HUES64 (cell line): ENCODE measurements around the gene CMSS1.

Source experiments
- H3K27ac ChIP-seq: 2 replicates; pipeline ENCODE4 v1.7.0; 2013; ENCODE audit warnings: low read depth, low read length, inconsistent platforms
- H3K27me3 ChIP-seq: 2 replicates; pipeline ENCODE4 v1.6.1; 2013; ENCODE audit warnings: mild to moderate bottlenecking, low read length; ENCODE audit not compliant: insufficient read depth
- H3K36me3 ChIP-seq: 2 replicates; pipeline ENCODE4 v1.6.1; 2013; ENCODE audit warnings: mild to moderate bottlenecking, low read length; ENCODE audit not compliant: insufficient read depth
- H3K4me1 ChIP-seq: 2 replicates; pipeline ENCODE4 v1.6.1; 2013; ENCODE audit warnings: mild to moderate bottlenecking, low read length, moderate library complexity; ENCODE audit not compliant: insufficient read depth
- H3K4me3 ChIP-seq: 2 replicates; pipeline ENCODE4 v1.5.1; 2013; ENCODE audit warnings: mild to moderate bottlenecking, low read length, moderate library complexity
- H3K9ac ChIP-seq: 2 replicates; pipeline ENCODE4 v1.6.1; 2013; ENCODE audit warnings: mild to moderate bottlenecking, low read depth, low read length
- H3K9me3 ChIP-seq: 2 replicates; pipeline ENCODE4 v1.6.1; 2013; ENCODE audit warnings: low read depth, low read length; ENCODE audit not compliant: insufficient read depth
- WGBS: fragments of 150-250, 120-280 bp; methylation state at CpG from one replicate; pipeline ENCODE4 v1.1.7; 2013; ENCODE audit warnings: missing lambda C conversion rate; 5-methylcytosine and 5-hydroxymethylcytosine counted together

Gene CMSS1

GRCh38 chr3:99955773-99956562 is 138.3 kb downstream of the CMSS1 start:
- Histone ChIP-seq H3K9me3 (no peaks in the 10 kb centered on the region), H3K4me3 (no peak overlapping the region), H3K36me3 (no peaks in the 10 kb centered on the region), H3K27ac (no peak overlapping the region), H3K4me1 (peaks cover 6% of the 10 kb centered on the region), H3K9ac (no peak overlapping the region), H3K27me3 (no peaks in the 10 kb centered on the region)
- WGBS, result 95% methylated on average over 10 of the region's 10 CpGs

GRCh38 chr3:99957151-99957796 is 139.6 kb downstream of the CMSS1 start:
- no peaks in the 10 kb centered on the region for H3K36me3 ChIP-seq
- WGBS, result 87% methylated on average over 4 of the region's 4 CpGs
- H3K27me3 ChIP-seq, result no peaks in the 10 kb centered on the region
- no peak overlapping the region for H3K9ac ChIP-seq
- H3K4me3 ChIP-seq, result no peak overlapping the region
- H3K27ac ChIP-seq, result no peak overlapping the region
- no peaks in the 10 kb centered on the region for H3K9me3 ChIP-seq
- peaks cover 6% of the 10 kb centered on the region; the same call in 1 of the 2 replicates for H3K4me1 ChIP-seq

GRCh38 chr3:99958222-99958912 is 140.7 kb downstream of the CMSS1 start:
- no peaks in the 10 kb centered on the region for H3K9me3 ChIP-seq
- H3K27ac ChIP-seq, result no peak overlapping the region
- peaks cover 3% of the 10 kb centered on the region; the same call in 1 of the 2 replicates for H3K4me1 ChIP-seq

GRCh38 chr3:99960123-99960878 is 142.6 kb downstream of the CMSS1 start:
- H3K27ac ChIP-seq, result no peak overlapping the region
- H3K9ac ChIP-seq, result no peak overlapping the region
- no peaks in the 10 kb centered on the region for H3K4me1 ChIP-seq
- 76% methylated on average over 5 of the region's 5 CpGs for WGBS
- H3K27me3 ChIP-seq, result no peaks in the 10 kb centered on the region
- H3K9me3 ChIP-seq, result no peaks in the 10 kb centered on the region
- H3K36me3 ChIP-seq, result no peaks in the 10 kb centered on the region
- H3K4me3 ChIP-seq, result no peak overlapping the region

More at GRCh38 chr3:99958222-99958912, 140.7 kb downstream of the CMSS1 start:
- H3K27me3 ChIP-seq, result no peaks in the 10 kb centered on the region
- WGBS, result 99% methylated on average over 3 of the region's 3 CpGs
- no peak overlapping the region for H3K9ac ChIP-seq
- H3K4me3 ChIP-seq, result no peak overlapping the region
- H3K36me3 ChIP-seq, result no peaks in the 10 kb centered on the region

GRCh38 chr3:99960941-99961340 is 143.3 kb downstream of the CMSS1 start:
- no peak overlapping the region for H3K27ac ChIP-seq
- H3K9me3 ChIP-seq, result no peaks in the 10 kb centered on the region
- 97% methylated on average over 7 of the region's 7 CpGs for WGBS
- H3K4me1 ChIP-seq, result no peaks in the 10 kb centered on the region
- no peak overlapping the region for H3K9ac ChIP-seq
- no peaks in the 10 kb centered on the region for H3K27me3 ChIP-seq
- no peak overlapping the region for H3K4me3 ChIP-seq
- H3K36me3 ChIP-seq, result no peaks in the 10 kb centered on the region

- Histone ChIP-seq H3K4me1 (no peaks in the 10 kb centered on the region), H3K36me3 (no peaks in the 10 kb centered on the region), H3K27me3 (no peaks in the 10 kb centered on the region), H3K27ac (no peak overlapping the region), H3K9me3 (no peaks in the 10 kb centered on the region), H3K9ac (no peak overlapping the region), H3K4me3 (no peak overlapping the region)
- 95% methylated on average over 7 of the region's 7 CpGs for WGBS
Measured at GRCh38 chr3:99961756-99962515, 144.3 kb downstream of the CMSS1 start.

GRCh38 chr3:99962703-99963102 is 145.0 kb downstream of the CMSS1 start:
- Histone ChIP-seq H3K27me3 (no peaks in the 10 kb centered on the region), H3K9ac (no peak overlapping the region), H3K36me3 (no peaks in the 10 kb centered on the region), H3K9me3 (no peaks in the 10 kb centered on the region), H3K4me1 (no peaks in the 10 kb centered on the region), H3K27ac (no peak overlapping the region), H3K4me3 (no peak overlapping the region)
- WGBS, result 92% methylated on average over 2 of the region's 2 CpGs

- no peaks in the 10 kb centered on the region for H3K4me1 ChIP-seq
- no peaks in the 10 kb centered on the region for H3K9me3 ChIP-seq
- no peak overlapping the region for H3K4me3 ChIP-seq
- H3K9ac ChIP-seq, result no peak overlapping the region
- no peaks in the 10 kb centered on the region for H3K36me3 ChIP-seq
- no peak overlapping the region for H3K27ac ChIP-seq
- no peaks in the 10 kb centered on the region for H3K27me3 ChIP-seq
- WGBS, result 93% methylated on average over 1 of the region's 1 CpG
Measured at GRCh38 chr3:99965077-99965476, 147.4 kb downstream of the CMSS1 start.

GRCh38 chr3:99965681-99966408 is 148.2 kb downstream of the CMSS1 start:
- Histone ChIP-seq H3K27me3 (no peaks in the 10 kb centered on the region), H3K27ac (no peak overlapping the region), H3K4me3 (no peak overlapping the region), H3K4me1 (no peaks in the 10 kb centered on the region), H3K36me3 (no peaks in the 10 kb centered on the region), H3K9ac (no peak overlapping the region), H3K9me3 (no peaks in the 10 kb centered on the region)
- 95% methylated on average over 3 of the region's 3 CpGs for WGBS
